GM19351 (cell line): ENCODE data around the gene USP36.
"Not testable (repeated sequence)": the region's sequence is repeated elsewhere in the genome, so short reads cannot be mapped to it uniquely, and the experiment has no call there.

Source experiments
- ATAC-seq: cut with Tn5 transposase; IDR thresholded peaks from one replicate; pipeline ENCODE4 v1.9.1; 2021; ENCODE audit warnings: mild to moderate bottlenecking, moderate library complexity; ENCODE audit not compliant: unreplicated experiment

USP36 gene

DNA sequence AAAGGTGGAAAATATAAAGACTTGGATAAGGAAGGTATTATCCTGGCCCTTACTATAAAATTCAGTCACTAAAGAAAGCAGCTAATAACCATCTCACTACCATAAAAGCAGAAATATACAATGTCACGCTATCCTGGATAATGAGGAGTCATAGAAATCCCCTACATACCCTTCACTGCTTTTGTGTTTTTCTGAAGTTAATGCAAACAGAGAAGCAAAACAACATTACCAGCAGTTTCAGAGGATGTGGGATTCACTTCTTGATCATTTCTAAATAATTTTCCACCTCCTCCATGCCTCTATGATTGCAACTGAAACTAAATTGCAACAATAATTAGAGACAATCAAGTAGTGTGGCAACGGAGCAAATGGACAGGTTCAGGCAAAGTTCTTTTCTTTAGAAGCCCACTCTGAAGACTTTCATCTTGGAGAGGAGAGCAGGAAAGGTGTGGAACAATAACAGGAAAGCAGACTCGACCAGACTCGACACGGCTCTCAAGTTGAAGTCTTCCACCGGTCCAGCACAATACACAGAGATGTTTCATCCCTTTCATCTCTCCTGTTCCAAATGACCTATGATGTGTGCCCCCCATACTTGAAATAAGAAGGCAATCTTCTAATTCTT, 68.7 kb downstream of the USP36 start:
- ATAC-seq = no peak

DNA sequence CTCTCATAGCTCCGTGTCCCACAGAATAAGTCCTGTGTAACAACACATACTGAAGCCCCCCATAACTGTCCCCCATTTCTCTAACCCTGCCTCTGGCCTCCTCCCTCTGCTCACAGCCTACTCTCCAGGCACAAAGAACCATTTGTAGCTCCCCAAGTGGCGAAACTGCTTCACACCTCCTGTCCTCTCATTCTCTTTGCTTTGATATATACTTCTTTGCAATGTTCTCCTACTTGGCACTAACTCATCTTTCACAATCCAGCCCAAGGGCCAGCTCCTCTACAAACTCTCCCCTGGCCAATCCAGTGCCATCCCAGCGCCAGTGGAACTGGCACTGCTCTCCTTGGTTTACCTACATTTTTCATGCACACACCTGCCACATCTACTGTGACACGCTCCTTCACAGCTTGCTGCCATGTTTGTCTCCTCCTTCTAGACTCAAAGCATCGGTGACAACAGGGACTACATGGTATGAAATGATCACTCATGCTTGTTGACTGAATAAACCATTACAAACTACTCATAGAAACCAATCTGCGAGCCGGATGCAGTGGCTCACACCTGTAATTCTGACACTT, 71.3 kb downstream of the USP36 start:
- ATAC-seq = no peak

DNA sequence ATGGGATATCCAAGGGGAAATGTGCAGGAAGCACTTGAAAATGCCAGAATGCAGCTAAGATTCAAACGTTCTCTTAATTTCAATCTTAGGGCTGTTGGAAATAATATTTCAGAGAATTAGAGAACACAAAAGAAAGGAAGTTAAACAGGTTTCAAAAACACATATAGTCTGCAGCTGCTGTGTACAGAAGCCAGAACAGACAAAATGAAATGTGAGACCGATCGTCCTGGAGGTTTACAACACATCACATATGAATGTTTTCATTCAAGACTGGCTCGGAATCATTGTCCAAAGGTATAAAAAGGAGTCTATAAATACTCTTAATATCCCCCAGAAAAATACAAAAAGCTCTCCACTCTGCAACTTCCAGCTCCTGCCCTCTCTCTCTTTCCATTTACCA, 72.8 kb downstream of the USP36 start:
- ATAC-seq = no peak

DNA sequence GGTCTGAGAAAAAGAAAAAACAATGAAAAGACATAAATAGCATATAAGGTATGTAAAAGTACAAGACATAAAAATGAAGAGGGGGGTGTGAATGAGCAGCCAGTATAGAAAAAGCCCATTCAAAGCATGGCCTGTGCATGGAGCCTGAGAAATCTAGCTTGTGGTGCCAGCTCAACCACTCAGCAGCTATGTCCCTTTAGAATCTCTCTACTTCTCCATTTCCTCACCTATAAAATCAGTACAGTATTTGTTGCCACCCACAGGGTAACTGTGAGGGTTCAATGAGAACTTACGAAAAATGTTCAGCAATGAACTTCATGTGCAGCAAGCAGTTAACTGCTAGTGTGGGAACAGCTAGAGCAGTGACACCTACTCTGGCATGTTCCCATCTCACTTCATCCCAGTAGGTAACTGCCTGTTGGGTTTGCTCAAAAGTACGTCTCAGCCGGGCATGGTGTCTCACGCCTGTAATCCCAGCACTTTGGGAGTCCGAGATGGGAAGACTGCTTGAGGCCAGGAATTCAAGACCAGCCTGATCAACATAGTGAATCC, 73.8 kb downstream of the USP36 start:
- ATAC-seq = no peak

DNA sequence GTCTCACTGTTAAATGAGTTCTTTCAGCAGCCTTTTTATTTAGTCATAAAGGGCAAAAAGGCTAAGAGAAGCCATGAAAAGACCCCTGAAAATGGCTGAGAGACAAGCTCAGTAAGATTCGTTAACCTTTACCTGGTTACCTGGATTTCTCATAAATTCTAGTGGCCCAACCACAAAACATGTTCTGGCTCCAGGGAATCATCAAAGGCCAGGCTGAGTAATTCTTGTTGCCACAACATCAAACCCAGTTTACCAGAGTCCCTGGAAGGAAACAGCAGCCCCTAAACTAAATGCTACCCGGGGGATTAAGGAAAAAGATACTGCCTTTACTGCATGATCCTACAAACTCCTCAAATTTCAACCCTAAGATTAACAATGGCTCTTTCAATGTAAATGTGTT, 74.4 kb downstream of the USP36 start:
- no peak for ATAC-seq

DNA sequence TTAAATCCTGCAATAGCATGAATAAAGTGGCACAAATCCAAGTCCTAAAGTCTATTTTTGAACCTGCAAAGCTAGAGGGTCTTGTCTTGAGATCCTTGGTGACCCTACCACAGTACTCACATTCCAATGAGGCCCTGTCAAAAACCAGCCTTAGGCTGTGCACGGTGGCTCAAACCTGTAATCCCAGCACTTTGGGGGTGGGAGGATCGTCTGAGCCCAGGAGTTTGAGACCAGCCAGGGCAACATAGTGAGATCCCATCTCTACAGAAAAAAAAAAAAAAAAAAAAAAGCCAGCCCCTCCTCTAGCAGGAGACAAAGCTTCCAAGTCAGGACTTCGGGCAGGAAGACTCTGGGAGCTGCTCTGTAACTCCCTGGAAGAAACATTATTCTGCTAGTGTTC, 74.8 kb downstream of the USP36 start:
- ATAC-seq = no peak

DNA sequence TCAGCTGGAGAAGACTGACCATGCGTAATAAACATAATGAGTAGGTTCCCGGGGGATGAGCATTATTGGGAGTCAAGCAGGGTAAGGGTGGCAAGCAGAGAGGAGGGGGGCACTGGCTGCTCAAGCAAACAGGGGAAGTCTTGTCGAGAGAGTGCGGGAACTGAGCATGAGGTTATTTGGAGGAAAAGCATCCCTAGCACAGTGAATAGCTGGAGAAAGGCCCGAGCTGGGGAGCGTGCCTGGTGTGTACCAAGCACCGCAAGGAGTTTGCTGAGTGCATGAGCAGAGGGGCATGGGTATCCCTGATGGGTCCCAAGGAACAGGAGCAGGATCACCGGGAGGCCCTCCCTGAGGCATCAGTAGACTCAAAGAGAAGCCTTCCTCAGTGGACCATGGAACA, 75.7 kb downstream of the USP36 start:
- no peak for ATAC-seq

DNA sequence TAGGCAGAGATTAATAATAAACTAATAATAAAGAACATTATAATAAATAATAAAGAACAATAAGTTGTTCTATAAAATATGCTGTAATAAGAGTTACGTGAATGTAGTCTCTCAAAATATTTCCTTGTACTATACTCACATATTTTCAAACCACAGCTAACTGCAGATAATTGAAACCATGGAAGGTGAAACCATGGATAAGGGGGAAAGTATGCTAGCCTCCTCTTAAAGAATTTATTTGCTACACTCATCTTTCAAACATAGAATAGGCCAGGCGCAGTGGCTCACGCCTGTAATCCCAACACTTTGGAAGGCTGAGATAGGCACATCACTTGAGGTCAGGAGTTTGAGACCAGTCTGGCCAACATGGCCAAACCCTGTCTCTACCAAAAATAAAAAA, 77.1 kb downstream of the USP36 start:
- ATAC-seq = no peak

DNA sequence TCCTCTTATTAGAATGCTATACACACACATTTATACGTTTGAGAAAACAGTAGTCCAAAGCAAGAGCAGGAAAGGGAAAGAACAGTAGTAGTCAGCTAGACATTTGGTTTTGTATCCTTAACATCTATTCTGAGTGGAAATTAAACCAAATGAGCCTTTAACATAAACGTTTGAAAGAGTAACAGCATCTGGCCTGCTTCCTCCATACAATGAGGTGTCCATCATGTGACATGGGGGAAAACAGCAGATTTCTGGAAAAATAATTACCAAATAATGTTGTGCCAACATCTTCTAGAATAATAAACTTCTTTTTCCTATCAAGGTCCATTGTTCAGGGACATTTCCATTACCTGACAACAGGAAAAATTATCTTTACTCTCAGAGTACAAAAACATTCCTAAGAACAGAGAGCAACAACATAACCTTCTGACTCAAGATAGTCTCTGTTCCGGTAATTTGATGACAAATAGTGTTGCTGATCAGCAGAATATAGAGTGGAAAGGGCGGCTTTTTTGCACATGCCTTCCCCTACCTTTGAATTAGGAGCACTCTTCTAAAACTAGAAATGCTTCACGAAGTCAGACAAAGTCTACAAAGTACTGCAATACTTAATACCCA, 78.7 kb downstream of the USP36 start:
- no peak for ATAC-seq

DNA sequence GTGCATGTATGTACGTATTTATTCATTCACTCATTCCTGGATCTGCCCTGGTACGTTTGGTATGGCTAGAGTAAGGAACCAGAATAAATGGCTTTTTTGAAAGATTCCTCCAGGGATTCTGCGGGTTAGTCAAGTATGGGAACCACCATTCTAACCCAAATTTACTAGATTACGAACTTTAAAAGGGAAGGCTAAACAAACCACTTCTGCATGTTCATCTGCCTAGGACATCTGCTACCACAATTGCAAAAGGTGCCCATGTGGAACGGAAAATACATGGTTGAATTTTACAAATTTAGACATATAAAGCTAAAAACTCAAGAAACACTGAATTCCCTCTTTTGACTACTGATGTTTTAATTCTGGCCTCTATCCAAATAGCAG, 80.7 kb downstream of the USP36 start:
- ATAC-seq = no peak

DNA sequence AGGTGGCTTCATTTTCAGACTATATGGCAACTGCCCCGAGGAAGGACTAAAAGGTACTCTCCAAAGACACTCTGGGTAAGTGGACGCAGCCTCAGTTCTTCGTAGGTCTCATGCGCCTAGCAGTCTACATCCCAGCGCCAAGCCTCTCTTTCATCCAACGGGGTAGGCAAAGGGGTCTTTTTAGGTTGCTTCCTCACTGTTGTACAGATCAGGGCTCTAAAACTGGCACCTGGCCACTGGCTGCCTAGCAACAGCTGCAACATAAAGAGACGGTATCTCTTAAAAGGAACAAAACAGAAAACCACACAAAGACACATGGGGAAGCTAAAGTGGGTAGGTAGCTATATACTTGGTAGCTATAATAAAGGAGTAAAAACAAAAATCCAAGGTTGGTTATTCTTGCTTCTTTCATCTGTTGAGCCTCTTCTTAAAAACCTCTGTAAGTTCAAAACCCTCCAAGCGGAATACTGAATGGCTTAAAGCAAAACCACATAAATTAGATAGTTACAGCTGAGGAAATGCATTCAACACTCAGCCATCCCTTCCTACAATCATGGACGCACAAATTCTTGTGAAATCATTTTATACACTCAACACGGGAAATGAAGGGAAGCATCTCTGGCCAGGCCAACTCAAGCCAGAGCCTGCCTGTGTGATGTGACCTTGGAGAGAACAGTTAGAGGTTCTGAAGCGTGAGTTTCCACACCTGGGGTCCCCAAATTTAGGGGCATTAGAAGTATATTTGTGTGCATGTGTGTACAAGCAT, 81.2 kb downstream of the USP36 start:
- ATAC-seq = peak; percentile 50

DNA sequence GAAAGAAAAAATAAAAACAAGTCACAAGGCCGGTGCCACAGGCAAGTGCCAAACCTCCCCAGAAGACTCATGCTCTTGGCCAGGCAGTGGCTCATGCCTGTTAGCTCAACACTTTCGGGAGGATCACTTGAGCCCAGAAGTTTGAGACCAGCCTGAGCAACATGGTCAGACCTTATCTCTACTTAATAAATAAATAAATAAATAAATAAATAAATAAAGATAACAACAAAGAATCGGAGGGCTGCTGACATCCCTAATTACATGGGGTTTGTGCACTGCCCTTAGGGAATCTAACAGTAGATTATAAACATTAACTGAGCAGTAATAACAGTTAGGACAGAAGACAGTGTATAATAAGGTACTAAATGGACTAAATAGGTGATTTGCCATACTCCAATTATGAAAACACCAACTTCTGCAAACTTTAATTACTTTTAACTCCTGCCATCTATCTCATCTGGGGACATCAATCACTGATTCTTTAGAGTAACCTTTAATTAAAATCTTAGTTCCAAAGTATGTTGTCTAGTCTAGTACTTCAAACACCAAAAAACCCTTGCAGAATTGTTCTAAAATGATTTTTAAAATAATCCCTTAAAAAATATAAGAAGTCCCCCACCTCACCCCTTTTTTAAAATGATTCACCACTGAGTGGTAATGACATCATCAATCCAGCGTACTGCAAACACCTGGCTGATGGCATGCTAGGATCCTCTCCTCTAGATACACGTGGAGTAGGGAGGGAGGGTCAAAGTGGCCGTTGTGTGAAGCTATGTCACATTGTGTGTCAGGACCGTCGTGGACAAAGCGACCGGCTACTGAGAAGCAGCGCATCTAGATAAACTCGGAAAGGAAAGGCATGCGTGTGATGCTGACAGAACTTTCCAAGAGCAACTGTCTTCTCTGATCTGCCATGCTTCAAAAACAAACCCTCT, 87.0 kb downstream of the USP36 start:
- no peak for ATAC-seq

DNA sequence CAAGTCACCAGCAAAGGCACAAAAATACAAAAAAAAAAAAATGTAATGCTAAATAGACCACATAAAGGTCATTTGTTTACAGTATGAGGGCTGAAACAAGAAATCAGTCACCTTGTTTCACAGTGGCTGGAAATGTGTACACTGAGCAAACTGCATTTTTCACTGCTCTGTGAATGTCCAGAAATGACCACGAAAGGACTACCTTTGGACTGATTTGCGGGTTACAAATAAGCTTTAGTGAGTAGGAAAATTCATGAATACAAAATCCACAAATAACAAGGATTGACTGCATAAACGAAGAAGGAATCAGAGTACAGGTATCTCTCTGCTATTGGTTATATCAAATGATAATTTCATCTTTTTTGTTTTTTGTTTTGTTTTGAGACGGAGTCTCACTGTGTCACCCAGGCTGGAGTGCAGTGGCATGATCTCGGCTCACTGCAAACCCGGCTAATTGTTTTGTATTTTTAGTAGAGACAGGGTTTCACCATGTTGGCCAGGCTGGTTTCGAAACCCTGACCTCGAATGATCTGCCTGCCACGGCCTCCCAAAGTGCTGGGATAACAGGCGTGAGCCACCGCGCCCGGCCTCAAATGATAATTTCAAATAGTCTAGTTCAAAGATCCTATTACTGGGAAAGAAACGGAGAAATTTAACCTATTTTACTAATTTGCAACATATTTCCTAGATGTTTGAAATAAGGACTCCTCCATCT, 89.0 kb downstream of the USP36 start:
- no peak for ATAC-seq

DNA sequence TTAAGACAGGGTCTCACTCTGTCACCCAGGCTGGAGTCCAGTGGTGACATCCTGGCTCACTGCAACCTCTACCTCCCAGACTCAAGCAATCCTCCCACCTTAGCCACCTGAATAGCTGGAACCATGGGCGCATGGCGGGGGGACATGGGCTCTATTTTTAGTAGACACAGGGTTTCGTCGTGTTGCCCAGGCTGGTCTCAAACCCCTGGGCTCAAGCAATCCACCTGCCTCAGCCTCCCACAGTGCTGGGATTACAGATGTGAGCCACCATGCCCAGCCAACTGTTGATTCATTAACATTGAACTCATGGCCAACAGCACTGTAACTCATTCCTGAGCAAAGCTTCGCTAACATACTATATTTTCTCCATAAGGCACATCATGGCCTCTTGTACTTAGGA, 89.6 kb downstream of the USP36 start:
- not testable (repeated sequence) for ATAC-seq

DNA sequence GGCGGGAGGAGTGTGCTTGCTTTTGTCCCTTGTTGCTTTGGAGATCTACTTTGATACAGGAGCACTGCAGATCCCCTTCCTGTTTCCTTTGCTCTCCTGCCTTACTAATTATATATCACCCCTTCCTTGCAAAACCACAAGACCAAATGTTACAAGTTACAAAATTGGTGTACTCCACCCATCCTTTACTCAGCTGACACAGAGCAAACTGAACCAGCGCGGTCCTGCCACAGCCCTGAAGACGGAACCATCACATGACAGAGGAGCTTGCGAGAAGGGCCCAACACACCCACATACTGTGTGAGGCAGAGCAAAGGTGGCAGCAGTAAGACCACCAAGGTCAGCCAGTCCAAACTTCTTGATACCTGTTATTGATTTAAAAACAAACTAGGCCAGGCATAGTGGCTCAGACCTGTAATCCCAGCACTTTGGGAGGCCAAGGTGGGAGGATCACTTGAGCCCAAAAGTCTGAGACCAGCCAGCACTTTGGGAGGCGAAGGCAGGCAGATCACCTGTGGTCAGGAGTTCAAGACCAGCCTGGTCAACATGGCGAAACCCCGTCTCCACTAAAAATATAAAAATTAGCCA, 91.8 kb downstream of the USP36 start:
- ATAC-seq = peak; percentile 68

DNA sequence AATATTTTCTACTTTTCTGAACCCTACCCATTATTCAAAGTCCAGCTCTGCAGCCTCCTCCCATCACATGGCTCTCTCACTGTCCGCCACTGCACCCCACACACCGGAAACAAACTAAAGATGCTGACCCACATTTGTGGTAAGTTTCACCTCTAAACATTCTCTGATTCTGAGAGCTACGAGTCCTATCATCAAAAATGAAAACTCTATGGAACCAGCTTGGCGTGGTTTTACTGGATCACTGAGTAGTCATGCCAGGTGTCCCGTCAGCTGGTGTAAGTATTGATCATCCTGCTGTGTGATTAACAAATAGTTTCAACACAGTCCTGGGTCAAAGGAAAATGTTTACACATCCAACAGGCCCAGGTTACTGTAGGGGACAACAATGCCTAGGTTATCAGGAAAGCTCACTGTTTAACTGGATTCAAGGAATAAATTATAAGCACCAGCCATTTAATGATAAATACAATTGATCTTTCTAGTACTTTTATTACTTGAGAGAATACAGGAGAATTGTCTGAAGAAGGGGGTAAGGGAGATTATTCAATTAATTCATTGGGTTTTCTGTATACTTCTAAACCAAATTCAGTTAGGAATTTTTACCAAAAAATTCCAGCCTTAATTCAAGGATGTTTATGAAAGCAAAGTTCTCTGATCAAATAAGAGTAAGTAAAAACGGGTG, 92.4 kb downstream of the USP36 start:
- peak; percentile 59 for ATAC-seq

DNA sequence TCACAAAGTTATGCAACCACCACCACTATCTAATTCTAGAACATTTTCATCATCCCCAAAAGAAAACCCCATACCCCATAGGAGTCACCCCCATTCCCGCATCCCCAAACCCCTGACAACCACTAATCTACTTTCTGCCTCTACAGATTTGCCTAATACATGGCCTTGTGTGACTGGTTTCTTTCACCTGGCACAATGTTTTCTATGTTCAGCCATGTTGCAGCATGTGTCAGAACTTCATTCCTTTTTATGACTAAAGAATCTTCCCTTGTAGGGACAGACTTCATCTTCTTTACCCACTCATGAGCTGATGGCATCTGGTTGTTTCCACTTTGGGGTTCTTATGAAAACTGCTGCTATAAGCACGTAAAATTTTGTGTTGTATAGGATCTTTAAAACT, 93.1 kb downstream of the USP36 start:
- ATAC-seq = no peak

DNA sequence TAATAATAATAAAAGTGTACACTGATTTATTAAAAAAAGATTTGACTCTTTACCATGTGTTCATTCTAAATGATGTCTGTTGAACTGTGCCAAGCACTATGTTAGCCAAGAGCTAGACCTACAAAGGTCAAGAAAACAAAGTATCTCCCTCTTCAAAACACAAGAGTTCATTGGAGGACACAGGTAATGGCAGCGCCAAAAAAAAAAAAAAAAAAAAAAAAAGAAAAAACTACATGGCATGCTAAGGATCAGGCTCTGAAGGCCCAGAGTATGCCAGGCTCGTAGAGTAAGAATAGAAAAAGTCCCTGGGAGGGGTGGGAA, 93.7 kb downstream of the USP36 start:
- no peak for ATAC-seq

DNA sequence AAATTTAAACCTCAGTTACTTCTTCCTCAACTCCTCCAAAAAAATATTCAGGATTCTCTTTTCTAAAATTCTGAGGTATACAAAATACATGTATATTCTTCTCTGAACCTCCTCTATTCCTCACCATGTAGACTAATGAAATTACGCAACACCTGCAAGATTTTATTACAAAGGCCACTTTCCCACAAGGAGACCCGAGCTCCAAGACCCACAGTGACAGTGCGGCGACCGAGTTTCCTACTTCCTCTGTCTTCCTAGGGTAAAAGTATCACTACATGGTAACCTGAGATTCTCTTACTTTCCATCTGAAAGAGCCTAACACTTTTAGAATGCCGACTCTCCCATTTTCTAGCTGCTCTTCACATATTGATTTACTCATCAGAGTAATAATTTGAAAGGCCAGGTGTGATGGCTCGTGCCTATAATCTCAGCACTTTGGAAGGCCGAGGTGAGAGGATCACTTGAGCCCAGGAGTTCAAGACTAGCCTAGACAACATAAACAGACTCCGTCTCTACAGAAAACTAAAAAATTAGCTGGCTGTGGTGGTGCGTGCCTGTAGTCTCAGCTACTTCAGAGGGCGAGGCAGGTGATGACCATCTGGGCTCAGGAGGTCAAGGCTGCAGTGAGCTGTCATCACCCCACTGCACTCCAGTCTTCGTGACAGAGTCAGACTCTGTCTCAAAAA, 94.2 kb downstream of the USP36 start:
- no peak for ATAC-seq
